IMR-90 (cell line): ENCODE measurements around the gene TNFRSF18.

Source experiments
- BHLHE40 ChIP-seq: fragments of 150-350 bp; IDR thresholded peaks from 2 replicates; pipeline ENCODE4 v1.6.1; 2016; ENCODE audit warnings: mild to moderate bottlenecking, low read depth, low read length
- CEBPB ChIP-seq: IDR thresholded peaks from 2 replicates; pipeline ENCODE4 v1.6.1; 2012; ENCODE audit warnings: low read depth, low read length, improper control_type of control experiment
- ELK1 ChIP-seq: fragments of 150-350 bp; IDR thresholded peaks from 2 replicates; pipeline ENCODE4 v1.6.1; 2016; ENCODE audit warnings: low read depth, mild to moderate bottlenecking, low read length, moderate library complexity, borderline replicate concordance
- FOS ChIP-seq: fragments of 150-350 bp; IDR thresholded peaks from 2 replicates; pipeline ENCODE4 v1.6.1; 2016; ENCODE audit warnings: low read depth, low read length
- MAFK ChIP-seq: IDR thresholded peaks from 2 replicates; pipeline ENCODE4 v1.6.1; 2012; ENCODE audit warnings: low read depth, low read length, improper control_type of control experiment
- MAZ ChIP-seq: IDR thresholded peaks from 2 replicates; pipeline ENCODE4 v1.6.1; 2012; ENCODE audit warnings: low read depth, mild to moderate bottlenecking, low read length, improper control_type of control experiment, moderate library complexity, borderline replicate concordance
- MXI1 ChIP-seq: IDR thresholded peaks from 2 replicates; pipeline ENCODE4 v1.6.1; 2012; ENCODE audit warnings: low read depth, mild to moderate bottlenecking, low read length, moderate library complexity, borderline replicate concordance
- NFE2L2 ChIP-seq: fragments of 150-350 bp; IDR thresholded peaks from 2 replicates; pipeline ENCODE4 v1.6.1; 2016; ENCODE audit warnings: low read depth, mild to moderate bottlenecking, low read length
- POLR2A ChIP-seq: IDR thresholded peaks from 2 replicates; pipeline ENCODE4 v1.6.1; 2012; ENCODE audit warnings: mild to moderate bottlenecking, low read depth, low read length
- RCOR1 ChIP-seq: IDR thresholded peaks from 2 replicates; pipeline ENCODE4 v1.6.1; 2012; ENCODE audit warnings: mild to moderate bottlenecking, low read length, improper control_type of control experiment; ENCODE audit not compliant: insufficient replicate concordance
- RFX5 ChIP-seq: IDR thresholded peaks from 2 replicates; pipeline ENCODE4 v1.8.0; 2012; ENCODE audit warnings: low read depth, mild to moderate bottlenecking, low read length, moderate library complexity
- SMC3 ChIP-seq: fragments of 150-350 bp; IDR thresholded peaks from 2 replicates; pipeline ENCODE4 v1.6.1; 2016; ENCODE audit warnings: low read depth, mild to moderate bottlenecking, antibody characterized with exemption, low read length, moderate library complexity
- USF2 ChIP-seq: fragments of 150-350 bp; IDR thresholded peaks from 2 replicates; pipeline ENCODE4 v1.6.1; 2017; ENCODE audit warnings: mild to moderate bottlenecking, antibody characterized with exemption, low read length, low read depth
- TF ChIP-seq, protein P1 (sequence below): conservative IDR thresholded peaks from 2 replicates; pipeline ENCODE4 v1.5.1; 2012; ENCODE audit warnings: mild to moderate bottlenecking, low read depth, low read length, improper control_type of control experiment

GRCh38 chr1:1155258-1155657, 51.1 kb downstream of the TNFRSF18 start:
- TF ChIP-seq USF2, result no peak
- TF ChIP-seq RFX5, result no peak
- TF ChIP-seq, protein P1, sequence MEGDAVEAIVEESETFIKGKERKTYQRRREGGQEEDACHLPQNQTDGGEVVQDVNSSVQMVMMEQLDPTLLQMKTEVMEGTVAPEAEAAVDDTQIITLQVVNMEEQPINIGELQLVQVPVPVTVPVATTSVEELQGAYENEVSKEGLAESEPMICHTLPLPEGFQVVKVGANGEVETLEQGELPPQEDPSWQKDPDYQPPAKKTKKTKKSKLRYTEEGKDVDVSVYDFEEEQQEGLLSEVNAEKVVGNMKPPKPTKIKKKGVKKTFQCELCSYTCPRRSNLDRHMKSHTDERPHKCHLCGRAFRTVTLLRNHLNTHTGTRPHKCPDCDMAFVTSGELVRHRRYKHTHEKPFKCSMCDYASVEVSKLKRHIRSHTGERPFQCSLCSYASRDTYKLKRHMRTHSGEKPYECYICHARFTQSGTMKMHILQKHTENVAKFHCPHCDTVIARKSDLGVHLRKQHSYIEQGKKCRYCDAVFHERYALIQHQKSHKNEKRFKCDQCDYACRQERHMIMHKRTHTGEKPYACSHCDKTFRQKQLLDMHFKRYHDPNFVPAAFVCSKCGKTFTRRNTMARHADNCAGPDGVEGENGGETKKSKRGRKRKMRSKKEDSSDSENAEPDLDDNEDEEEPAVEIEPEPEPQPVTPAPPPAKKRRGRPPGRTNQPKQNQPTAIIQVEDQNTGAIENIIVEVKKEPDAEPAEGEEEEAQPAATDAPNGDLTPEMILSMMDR, result no peak
- no peak for TF ChIP-seq MXI1
- no peak for TF ChIP-seq MAZ
- no peak for TF ChIP-seq POLR2A
- no peak for TF ChIP-seq SMC3
- no peak for TF ChIP-seq RCOR1
- no peak for TF ChIP-seq ELK1
- TF ChIP-seq MAFK, result no peak
- TF ChIP-seq NFE2L2, result no peak
- no peak for TF ChIP-seq FOS
- TF ChIP-seq CEBPB, result no peak
- TF ChIP-seq BHLHE40, result no peak
